ENCODE results near the gene CR1L.

GRCh38 chr1:207702317-207702716 is 57.4 kb downstream of the CR1L start:
- TF ChIP-seq CTCF (IDR thresholded peaks at IDR 0.05) (no peak), SIN3A (IDR thresholded peaks at IDR 0.05; ENCODE audit: borderline replicate concordance, insufficient read depth, low read depth, low read length) (no peak), POLR2AphosphoS5 (IDR thresholded peaks at IDR 0.05; ENCODE audit: low read depth, low read length) (no peak), REST (IDR thresholded peaks at IDR 0.05; ENCODE audit: insufficient read depth in 1 of 2, low read depth in 2 of 2, low read length in 1 of 2) (no peak)
